Astrocyte (in vitro differentiated cells and primary cell): ENCODE data around the gene MCIDAS. TPM values are rescaled to one million over a fixed set of nuclear protein-coding genes. Genes with fewer than 3 reads are reported as not detected.

Experiments
- DNase-seq: peaks from one replicate; pipeline ENCODE4 v3.0.0-alpha.2; 2010; ENCODE audit warnings: low read depth
- FAIRE-seq: peaks from 2 replicates; lab custom pipeline; 2011; peaks lifted over from hg19 to GRCh38; lab: Jason Lieb, UNC
- H2AFZ ChIP-seq: 2 replicates; pipeline ENCODE4 v1.6.0; 2012; ENCODE audit warnings: low read depth, low read length, inconsistent platforms
- H3K27ac ChIP-seq: 2 replicates; pipeline ENCODE4 v1.5.1; 2011; ENCODE audit warnings: low read depth, low read length, inconsistent platforms
- H3K27me3 ChIP-seq: 2 replicates; pipeline ENCODE4 v1.6.0; 2011; ENCODE audit warnings: low read length, inconsistent platforms; ENCODE audit not compliant: insufficient read depth
- H3K36me3 ChIP-seq: 2 replicates; pipeline ENCODE4 v1.5.1; 2011; ENCODE audit warnings: low read length, inconsistent platforms; ENCODE audit not compliant: insufficient read depth
- H3K4me1 ChIP-seq: 2 replicates; pipeline ENCODE4 v1.5.1; 2011; ENCODE audit warnings: low read length, inconsistent platforms; ENCODE audit not compliant: insufficient read depth
- H3K4me2 ChIP-seq: 2 replicates; pipeline ENCODE4 v1.6.0; 2012; ENCODE audit warnings: low read length, inconsistent platforms
- H3K4me3 ChIP-seq: 2 replicates; pipeline ENCODE4 v1.5.1; 2011; ENCODE audit warnings: low read depth, mild to moderate bottlenecking, low read length, inconsistent platforms; ENCODE audit not compliant: insufficient read depth
- H3K79me2 ChIP-seq: 2 replicates; pipeline ENCODE4 v1.6.0; 2012; ENCODE audit warnings: mild to moderate bottlenecking, low read length, inconsistent platforms; ENCODE audit not compliant: insufficient read depth
- H3K9ac ChIP-seq: 2 replicates; pipeline ENCODE4 v1.6.0; 2012; ENCODE audit warnings: mild to moderate bottlenecking, low read length, inconsistent platforms
- H3K9me3 ChIP-seq: 2 replicates; pipeline ENCODE4 v1.5.1; 2012; ENCODE audit warnings: low read depth, mild to moderate bottlenecking, low read length, inconsistent platforms; ENCODE audit not compliant: insufficient read depth
- H4K20me1 ChIP-seq: 2 replicates; pipeline ENCODE4 v1.6.0; 2012; ENCODE audit warnings: low read length, inconsistent platforms; ENCODE audit not compliant: insufficient read depth
- H3K27ac Mint-ChIP-seq: one replicate; pipeline ENCODE4 v1.8.0; 2021; ENCODE audit warnings: mild to moderate bottlenecking, mixed read lengths; ENCODE audit not compliant: unreplicated experiment
- H3K27me3 Mint-ChIP-seq: one replicate; pipeline ENCODE4 v1.8.0; 2021; ENCODE audit warnings: low read depth, mixed read lengths; ENCODE audit not compliant: unreplicated experiment
- H3K36me3 Mint-ChIP-seq: one replicate; pipeline ENCODE4 v1.8.0; 2021; ENCODE audit warnings: low read depth, mixed read lengths; ENCODE audit not compliant: unreplicated experiment
- H3K4me1 Mint-ChIP-seq: one replicate; pipeline ENCODE4 v1.8.0; 2021; ENCODE audit warnings: low read depth, mixed read lengths; ENCODE audit not compliant: unreplicated experiment
- H3K4me3 Mint-ChIP-seq: one replicate; pipeline ENCODE4 v1.8.0; 2021; ENCODE audit warnings: mild to moderate bottlenecking, moderate library complexity, mixed read lengths; ENCODE audit not compliant: unreplicated experiment
- H3K9me3 Mint-ChIP-seq: one replicate; pipeline ENCODE4 v1.8.0; 2021; ENCODE audit warnings: mild to moderate bottlenecking, mixed read lengths; ENCODE audit not compliant: unreplicated experiment
- EZH2 ChIP-seq: IDR thresholded peaks from 2 replicates; pipeline ENCODE4 v1.6.1; 2012; ENCODE audit warnings: mild to moderate bottlenecking, low read length, inconsistent platforms; ENCODE audit not compliant: insufficient read depth
- total RNA-seq: library from RNA; stranded (reverse); gene quantifications from 2 replicates; pipeline ENCODE4 v1.2.1, GENCODE V29; 2021
- TF ChIP-seq, protein P1 (sequence below): IDR thresholded peaks from 2 replicates; pipeline ENCODE4 v1.5.1; 2011; ENCODE audit warnings: low read depth, mild to moderate bottlenecking, inconsistent platforms, low read length, moderate library complexity; ENCODE audit not compliant: insufficient read depth

Gene MCIDAS
- total RNA-seq, 1 donor from 2014 or later: not detected

DNA sequence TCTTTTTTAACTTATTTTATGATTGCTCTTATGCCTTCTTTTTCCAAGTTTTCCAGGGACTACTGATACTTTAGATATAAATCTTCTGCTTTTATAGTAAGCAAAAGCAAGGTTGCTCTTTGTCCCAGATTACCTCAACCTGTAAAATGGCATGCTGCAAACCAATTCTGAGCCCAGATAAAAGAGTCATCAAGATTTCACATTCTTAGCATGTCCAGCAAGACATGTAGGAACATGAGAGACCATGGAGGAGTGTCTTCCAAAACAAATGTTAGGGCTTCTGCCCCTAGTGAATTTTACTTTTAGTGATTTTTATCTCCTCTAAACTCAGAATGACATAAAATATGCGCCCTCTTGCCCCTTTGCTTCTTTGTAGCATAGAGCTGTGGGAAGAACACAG lies 47.1 kb downstream of the MCIDAS start:
- H3K4me2 ChIP-seq: no peak overlapping the region
- Mint-ChIP-seq H3K27ac (no peak overlapping the region), H3K4me3 (no peak overlapping the region), H3K9me3 (peaks cover 2% of the 10 kb centered on the region), H3K4me1 (peaks cover 2% of the 10 kb centered on the region), H3K27me3 (peaks cover 48% of the 10 kb centered on the region), H3K36me3 (no peaks in the 10 kb centered on the region)
- H3K9ac ChIP-seq: no peak overlapping the region
- no peaks in the 10 kb centered on the region for H3K9me3 ChIP-seq
- H3K27ac ChIP-seq: no peak overlapping the region
- H4K20me1 ChIP-seq: no peaks in the 10 kb centered on the region
- no peak for FAIRE-seq
- no peaks in the 10 kb centered on the region for H3K79me2 ChIP-seq
- H3K4me3 ChIP-seq: no peak overlapping the region
- H3K36me3 ChIP-seq: no peaks in the 10 kb centered on the region
- DNase-seq: no peak
- no peak overlapping the region for H2AFZ ChIP-seq
- peaks cover 69% of the 10 kb centered on the region for H3K27me3 ChIP-seq
- H3K4me1 ChIP-seq: peaks cover 7% of the 10 kb centered on the region
- TF ChIP-seq, protein P1, sequence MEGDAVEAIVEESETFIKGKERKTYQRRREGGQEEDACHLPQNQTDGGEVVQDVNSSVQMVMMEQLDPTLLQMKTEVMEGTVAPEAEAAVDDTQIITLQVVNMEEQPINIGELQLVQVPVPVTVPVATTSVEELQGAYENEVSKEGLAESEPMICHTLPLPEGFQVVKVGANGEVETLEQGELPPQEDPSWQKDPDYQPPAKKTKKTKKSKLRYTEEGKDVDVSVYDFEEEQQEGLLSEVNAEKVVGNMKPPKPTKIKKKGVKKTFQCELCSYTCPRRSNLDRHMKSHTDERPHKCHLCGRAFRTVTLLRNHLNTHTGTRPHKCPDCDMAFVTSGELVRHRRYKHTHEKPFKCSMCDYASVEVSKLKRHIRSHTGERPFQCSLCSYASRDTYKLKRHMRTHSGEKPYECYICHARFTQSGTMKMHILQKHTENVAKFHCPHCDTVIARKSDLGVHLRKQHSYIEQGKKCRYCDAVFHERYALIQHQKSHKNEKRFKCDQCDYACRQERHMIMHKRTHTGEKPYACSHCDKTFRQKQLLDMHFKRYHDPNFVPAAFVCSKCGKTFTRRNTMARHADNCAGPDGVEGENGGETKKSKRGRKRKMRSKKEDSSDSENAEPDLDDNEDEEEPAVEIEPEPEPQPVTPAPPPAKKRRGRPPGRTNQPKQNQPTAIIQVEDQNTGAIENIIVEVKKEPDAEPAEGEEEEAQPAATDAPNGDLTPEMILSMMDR: no peak
- no peak for TF ChIP-seq EZH2

DNA sequence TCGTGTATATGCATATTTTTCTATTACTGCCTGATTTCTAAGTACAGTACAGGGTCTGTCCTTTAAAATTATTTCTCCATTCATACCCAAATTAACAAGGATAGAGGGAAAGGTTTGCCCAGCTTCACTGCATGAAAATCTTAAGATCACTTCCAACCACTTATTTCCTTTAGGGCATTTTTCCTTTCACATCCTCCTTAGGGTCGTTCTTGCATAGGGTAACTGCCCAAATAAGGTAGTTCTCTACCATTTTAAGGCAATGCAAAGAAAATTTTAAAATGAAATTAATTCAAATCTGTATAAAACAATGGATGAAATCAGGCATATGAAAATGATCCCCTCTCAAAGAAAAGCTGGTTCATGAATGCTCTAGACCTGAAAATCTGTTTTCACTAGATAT lies 50.0 kb downstream of the MCIDAS start:
- no peak overlapping the region for H3K4me3 ChIP-seq
- FAIRE-seq: no peak
- DNase-seq: no peak
- TF ChIP-seq, protein P1: no peak
- TF ChIP-seq EZH2: no peak
- H3K79me2 ChIP-seq: no peaks in the 10 kb centered on the region
- peak overlapping the region; percentile 72 for H3K4me3 Mint-ChIP-seq
- no peak overlapping the region for H2AFZ ChIP-seq
- peaks cover 57% of the 10 kb centered on the region for H3K27me3 Mint-ChIP-seq
- H3K36me3 ChIP-seq: no peaks in the 10 kb centered on the region
- peak overlapping the region; percentile 79 for H3K4me2 ChIP-seq
- no peak overlapping the region for H3K9ac ChIP-seq
- no peak overlapping the region for H3K27ac ChIP-seq
- no peaks in the 10 kb centered on the region for H4K20me1 ChIP-seq
- peaks cover 20% of the 10 kb centered on the region for H3K4me1 ChIP-seq
- peaks cover 83% of the 10 kb centered on the region for H3K27me3 ChIP-seq
- H3K4me1 Mint-ChIP-seq: peaks cover 6% of the 10 kb centered on the region
- no peaks in the 10 kb centered on the region for H3K36me3 Mint-ChIP-seq
- no peaks in the 10 kb centered on the region for H3K9me3 ChIP-seq
- peaks cover 2% of the 10 kb centered on the region for H3K9me3 Mint-ChIP-seq
- H3K27ac Mint-ChIP-seq: no peak overlapping the region

DNA sequence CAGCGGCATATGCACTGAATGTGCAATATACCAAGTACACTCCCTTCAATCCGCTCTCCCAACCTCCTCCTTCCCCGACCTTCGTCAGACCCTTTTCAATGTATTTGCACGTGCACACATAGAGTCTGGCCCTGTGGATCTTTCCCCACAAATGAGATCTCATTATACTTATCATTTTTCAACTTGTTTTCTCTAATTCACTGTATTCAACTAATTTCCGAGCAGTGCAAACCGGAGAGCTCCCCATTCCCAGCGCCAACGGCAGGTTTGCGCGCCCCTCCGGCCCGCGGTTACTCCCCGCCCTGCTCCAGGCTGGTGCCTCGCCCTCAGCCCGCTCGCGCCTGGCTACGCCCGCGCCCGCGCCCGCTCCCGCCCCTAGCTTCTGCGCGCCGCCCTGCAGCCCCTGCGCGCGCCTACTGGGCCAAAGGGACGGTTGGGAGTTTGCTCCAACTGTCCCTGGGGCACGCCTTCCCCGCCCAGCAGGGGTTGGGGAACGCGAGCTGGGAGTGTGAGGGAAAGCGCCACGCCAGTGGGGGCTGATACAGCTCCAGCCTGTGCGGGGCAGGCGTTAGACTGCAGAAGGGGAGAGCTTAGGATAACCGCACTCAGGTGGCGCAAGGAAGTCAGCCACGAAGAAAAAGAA lies 50.8 kb downstream of the MCIDAS start:
- Mint-ChIP-seq H3K27ac (no peak overlapping the region), H3K9me3 (peaks cover 2% of the 10 kb centered on the region), H3K27me3 (peaks cover 53% of the 10 kb centered on the region), H3K36me3 (no peaks in the 10 kb centered on the region), H3K4me3 (peak overlapping the region; percentile 72), H3K4me1 (peaks cover 6% of the 10 kb centered on the region)
- H3K9me3 ChIP-seq: no peaks in the 10 kb centered on the region
- no peak overlapping the region for H3K27ac ChIP-seq
- H3K4me2 ChIP-seq: peak overlapping the region; percentile 79
- no peak for DNase-seq
- peak overlapping the region; percentile 26 for H3K4me3 ChIP-seq
- peaks cover 75% of the 10 kb centered on the region for H3K27me3 ChIP-seq
- no peaks in the 10 kb centered on the region for H3K36me3 ChIP-seq
- H3K9ac ChIP-seq: no peak overlapping the region
- no peaks in the 10 kb centered on the region for H4K20me1 ChIP-seq
- H2AFZ ChIP-seq: no peak overlapping the region
- H3K79me2 ChIP-seq: no peaks in the 10 kb centered on the region
- peaks cover 20% of the 10 kb centered on the region for H3K4me1 ChIP-seq
- FAIRE-seq: no peak
- TF ChIP-seq, protein P1: no peak
- TF ChIP-seq EZH2: peak; percentile 75
